Thoracic aorta (tissue), 2 donors: ENCODE results near the gene MYT1. TPM values are rescaled to one million over a fixed set of nuclear protein-coding genes. Genes with fewer than 3 reads are reported as not detected.

Experiments
- ATAC-seq: fragments of 150-250 bp; one replicate; pipeline ENCODE4 v1.8.0; 2017; ENCODE audit warnings: low read depth; ENCODE audit not compliant: insufficient number of reproducible peaks, low FRiP score
- DNase-seq: peaks from one replicate; pipeline ENCODE4 v3.0.0-alpha.2; 2020; ENCODE audit warnings: low spot score
- H3K27ac ChIP-seq, 2 donors: fragments of 200-600 bp; sonication (generic); 1 replicate in 1 of 2; 2 replicates in 1 of 2; pipeline ENCODE4 v1.5.1; 2016; ENCODE audit warnings: mild to moderate bottlenecking in 2 of 2, moderate library complexity in 2 of 2
- H3K27me3 ChIP-seq: fragments of 200-600 bp; sonication (generic); replicated peaks from 2 replicates; pipeline ENCODE4 v1.6.0; 2016; ENCODE audit warnings: mild to moderate bottlenecking; ENCODE audit not compliant: insufficient read depth
- H3K36me3 ChIP-seq: fragments of 200-600 bp; sonication (generic); one replicate; pipeline ENCODE4 v1.5.1; 2016
- H3K4me1 ChIP-seq, 2 donors: fragments of 200-600 bp; sonication (generic); 1 replicate in 1 of 2; 2 replicates in 1 of 2; pipeline versions ENCODE4 v1.5.1 to v1.6.0; 2016; ENCODE audit warnings: low read depth in 2 of 2, mild to moderate bottlenecking in 1 of 2; ENCODE audit not compliant: control insufficient read depth in 1 of 2
- H3K4me3 ChIP-seq: fragments of 200-600 bp; sonication (generic); 2 replicates; pipeline ENCODE4 v1.5.1; 2016; ENCODE audit warnings: mild to moderate bottlenecking
- H3K9me3 ChIP-seq: fragments of 200-600 bp; sonication (generic); 2 replicates; pipeline ENCODE4 v1.5.1; 2016
- CTCF ChIP-seq: fragments of 200-600 bp; sonication (generic); IDR thresholded peaks from one replicate; pipeline ENCODE4 v1.5.1; 2019; ENCODE audit warnings: antibody characterized with exemption
- total RNA-seq, 2 donors: library from RNA; depleted of rRNA; stranded (reverse); fragments of >200 nt; gene quantifications; one replicate each; pipeline versions ENCODE4 v1.1.0 to v1.2.3, GENCODE V29; 2016

Gene MYT1
- total RNA-seq, 2 donors from 2014 or later, result not detected

GRCh38 chr20:64244870-64245603, 80.8 kb downstream of the MYT1 start:
- no peak overlapping the region for H3K4me3 ChIP-seq
- H3K9me3 ChIP-seq, result no peaks in the 10 kb centered on the region
- no peaks in the 10 kb centered on the region for H3K36me3 ChIP-seq
- no peaks in the 10 kb centered on the region for H3K4me1 ChIP-seq
- H3K27ac ChIP-seq, result no peak overlapping the region
- ATAC-seq (no peak), DNase-seq (no peak)
- H3K27me3 ChIP-seq, result no peaks in the 10 kb centered on the region
- TF ChIP-seq CTCF, result no peak

- no peak for TF ChIP-seq CTCF
- no peak for DNase-seq
- no peak overlapping the region for H3K27ac ChIP-seq
Measured at GRCh38 chr20:64245746-64246595, 81.7 kb downstream of the MYT1 start.

GRCh38 chr20:64246616-64247306, 82.5 kb downstream of the MYT1 start:
- DNase-seq, result no peak
- Histone ChIP-seq H3K4me3 (no peak overlapping the region), H3K9me3 (no peaks in the 10 kb centered on the region), H3K36me3 (no peaks in the 10 kb centered on the region), H3K27me3 (no peaks in the 10 kb centered on the region), H3K4me1 (no peaks in the 10 kb centered on the region), H3K27ac (no peak overlapping the region)
- ATAC-seq, result no peak
- no peak for TF ChIP-seq CTCF

More at GRCh38 chr20:64245746-64246595, 81.7 kb downstream of the MYT1 start:
- Histone ChIP-seq H3K4me3 (no peak overlapping the region), H3K27me3 (no peaks in the 10 kb centered on the region), H3K36me3 (no peaks in the 10 kb centered on the region), H3K9me3 (no peaks in the 10 kb centered on the region), H3K4me1 (no peaks in the 10 kb centered on the region)
- no peak for ATAC-seq

- H3K27ac ChIP-seq, result no peak overlapping the region
- H3K36me3 ChIP-seq, result no peaks in the 10 kb centered on the region
- no peak overlapping the region for H3K4me3 ChIP-seq
- no peak for DNase-seq
- no peaks in the 10 kb centered on the region for H3K9me3 ChIP-seq
- no peak for ATAC-seq
- H3K4me1 ChIP-seq, result no peaks in the 10 kb centered on the region
- H3K27me3 ChIP-seq, result no peaks in the 10 kb centered on the region
- no peak for TF ChIP-seq CTCF
Measured at GRCh38 chr20:64247307-64247618, 83.0 kb downstream of the MYT1 start.
